Ovary (tissue), 3 donors: ENCODE data around the gene CIITA.

ENCODE experiments used
- EP300 ChIP-seq: sonication (generic); formaldehyde crosslinking; IDR thresholded peaks from one replicate; pipeline ENCODE4 v1.6.1; 2017; ENCODE audit warnings: antibody characterized with exemption
- POLR2A ChIP-seq: fragments of 450-650 bp; IDR thresholded peaks from one replicate; pipeline ENCODE4 v1.6.1; 2017; ENCODE audit warnings: antibody characterized with exemption, mild to moderate bottlenecking, moderate library complexity
- TF ChIP-seq, protein P1 (sequence below), 3 donors: fragments of 450-650 bp in 2 of 3; fragments of 200-600 bp in 1 of 3; IDR thresholded peaks; one replicate each; pipeline versions ENCODE4 v1.5.1 to v1.8.0; 2016 to 2022; ENCODE audit warnings: antibody characterized with exemption in 3 of 3, mild to moderate bottlenecking in 1 of 3
- donor health status: DM: no; HTN: no; CAD: no.

- TF ChIP-seq, protein P1, sequence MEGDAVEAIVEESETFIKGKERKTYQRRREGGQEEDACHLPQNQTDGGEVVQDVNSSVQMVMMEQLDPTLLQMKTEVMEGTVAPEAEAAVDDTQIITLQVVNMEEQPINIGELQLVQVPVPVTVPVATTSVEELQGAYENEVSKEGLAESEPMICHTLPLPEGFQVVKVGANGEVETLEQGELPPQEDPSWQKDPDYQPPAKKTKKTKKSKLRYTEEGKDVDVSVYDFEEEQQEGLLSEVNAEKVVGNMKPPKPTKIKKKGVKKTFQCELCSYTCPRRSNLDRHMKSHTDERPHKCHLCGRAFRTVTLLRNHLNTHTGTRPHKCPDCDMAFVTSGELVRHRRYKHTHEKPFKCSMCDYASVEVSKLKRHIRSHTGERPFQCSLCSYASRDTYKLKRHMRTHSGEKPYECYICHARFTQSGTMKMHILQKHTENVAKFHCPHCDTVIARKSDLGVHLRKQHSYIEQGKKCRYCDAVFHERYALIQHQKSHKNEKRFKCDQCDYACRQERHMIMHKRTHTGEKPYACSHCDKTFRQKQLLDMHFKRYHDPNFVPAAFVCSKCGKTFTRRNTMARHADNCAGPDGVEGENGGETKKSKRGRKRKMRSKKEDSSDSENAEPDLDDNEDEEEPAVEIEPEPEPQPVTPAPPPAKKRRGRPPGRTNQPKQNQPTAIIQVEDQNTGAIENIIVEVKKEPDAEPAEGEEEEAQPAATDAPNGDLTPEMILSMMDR (IDR thresholded peaks at IDR 0.05) = no peak
- TF ChIP-seq POLR2A = no peak
- TF ChIP-seq EP300 = no peak
These were observed 89.1 kb downstream of the CIITA start for GRCh38 chr16:10966129-10966528.
